Ureter (tissue), 1 donor: ENCODE measurements around the gene STX17. TPM values are rescaled to one million over a fixed set of nuclear protein-coding genes. Genes with fewer than 3 reads are reported as not detected.
"Not testable (repeated sequence)": the region's sequence is repeated elsewhere in the genome, so short reads cannot be mapped to it uniquely, and the experiment has no call there.

ENCODE experiments used
- DNase-seq: peaks from one replicate; pipeline ENCODE4 v3.0.0-alpha.2; 2020; ENCODE audit warnings: low spot score
- total RNA-seq: library from RNA; stranded (reverse); gene quantifications from one replicate; pipeline ENCODE4 v1.2.4, GENCODE V29; 2023
- donor health status: DM: yes; HTN: yes; CAD: no.

Gene STX17
- total RNA-seq, 1 donor from 2014 or later, result 54.0 TPM

GRCh38 chr9:99967457-99967856 is 61.0 kb downstream of the STX17 start:
- no peak for DNase-seq

- DNase-seq, result no peak
Observed at GRCh38 chr9:99970481-99970880, 64.0 kb downstream of the STX17 start.

DNA sequence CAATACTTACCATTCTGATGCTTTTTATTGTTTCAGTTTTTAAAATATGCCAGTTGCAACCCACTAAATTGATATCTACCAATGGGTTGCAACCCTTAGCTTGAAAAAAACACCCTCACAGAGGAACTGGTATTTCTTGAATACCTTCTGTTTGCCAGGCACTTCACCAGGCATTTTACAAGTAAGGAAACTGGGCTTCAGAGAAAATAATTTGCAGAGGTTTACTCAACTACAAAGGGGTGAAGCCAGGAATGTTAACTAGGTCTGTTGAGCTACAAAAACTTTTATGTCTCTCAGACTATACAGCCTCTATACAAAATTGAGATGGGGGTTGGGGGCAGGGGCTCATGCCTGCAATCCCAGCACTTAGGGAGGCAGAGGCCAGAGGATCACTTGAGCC is 65.0 kb downstream of the STX17 start:
- no peak for DNase-seq

DNA sequence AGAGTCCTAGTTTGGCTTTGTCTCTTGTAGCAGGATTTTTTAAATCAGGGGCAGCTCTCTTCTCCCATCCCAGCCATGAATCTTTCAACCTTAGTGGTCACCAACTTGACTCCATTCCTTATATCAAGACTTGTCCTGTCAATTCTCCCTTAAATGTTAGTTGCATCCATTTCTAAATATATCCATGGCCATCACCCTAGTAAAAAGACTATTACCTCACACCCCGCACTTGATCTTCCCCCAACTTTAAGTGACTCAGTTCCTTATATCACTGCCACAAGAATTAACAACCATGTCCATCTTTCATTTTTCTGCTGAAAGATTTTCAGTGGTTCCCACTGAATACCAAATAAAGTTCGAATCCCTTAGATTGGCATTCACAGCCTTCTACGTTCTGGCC is 67.0 kb downstream of the STX17 start:
- DNase-seq, result no peak

GRCh38 chr9:99977033-99977792 is 70.8 kb downstream of the STX17 start:
- DNase-seq, result no peak

GRCh38 chr9:99978221-99978620 is 71.8 kb downstream of the STX17 start:
- no peak for DNase-seq

DNA sequence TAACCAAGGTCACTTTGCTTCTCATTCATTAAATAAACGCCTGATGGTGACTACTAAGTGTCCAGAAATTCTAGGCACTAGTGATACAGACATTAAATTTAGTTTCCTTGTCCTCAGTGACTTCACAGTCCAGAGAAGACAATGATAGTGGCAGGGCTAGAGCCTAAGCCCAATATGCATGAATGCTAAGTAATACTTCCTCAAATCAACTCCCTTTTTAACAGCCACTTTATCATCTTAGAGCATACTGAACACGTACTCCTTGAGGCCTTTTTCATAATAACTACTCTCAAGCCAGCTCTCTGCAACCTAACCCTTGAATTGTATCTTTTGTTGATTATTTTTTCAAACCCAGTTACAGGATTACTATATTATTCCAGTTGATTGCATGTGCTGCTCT is 74.1 kb downstream of the STX17 start:
- DNase-seq, result no peak

GRCh38 chr9:99986642-99987041 is 80.2 kb downstream of the STX17 start:
- no peak for DNase-seq

DNA sequence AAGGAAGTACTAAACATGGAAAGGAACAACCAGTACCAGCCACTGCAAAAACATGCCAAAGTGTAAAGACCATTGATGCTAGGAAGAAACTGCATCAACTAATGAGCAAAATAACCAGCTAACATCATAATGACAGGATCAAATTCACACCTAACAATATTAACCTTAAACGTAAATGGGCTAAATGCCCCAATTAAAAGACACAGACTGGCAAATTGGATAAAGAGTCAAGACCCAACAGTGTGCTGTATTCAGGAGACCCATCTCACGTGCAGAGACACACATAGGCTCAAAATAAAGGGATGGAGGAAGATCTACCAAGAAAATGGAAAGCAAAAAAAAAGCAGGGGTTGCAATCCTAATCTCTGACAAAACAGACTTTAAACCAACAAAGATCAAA is 84.1 kb downstream of the STX17 start:
- not testable (repeated sequence) for DNase-seq

DNA sequence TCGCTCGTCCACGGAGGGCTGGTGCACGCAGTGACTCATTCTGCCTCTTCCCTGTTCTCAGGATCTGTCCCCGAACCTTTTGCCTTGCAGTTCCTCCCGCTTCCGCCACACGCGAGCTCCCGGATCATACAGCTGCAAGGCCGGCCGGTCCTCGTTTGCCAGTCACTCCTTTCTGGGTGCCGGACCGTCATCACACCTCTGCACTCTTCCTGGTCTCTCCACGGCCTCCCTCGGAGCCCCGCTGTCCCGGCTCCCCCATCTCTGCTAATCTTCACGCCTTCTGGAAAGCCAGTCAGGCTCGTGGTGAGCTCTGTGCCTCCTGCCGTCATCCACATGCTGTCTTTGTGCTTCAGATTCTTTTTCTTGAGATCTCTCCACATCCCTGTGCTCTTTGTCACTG is 91.8 kb downstream of the STX17 start:
- no peak for DNase-seq

GRCh38 chr9:99998866-99999265 is 92.4 kb downstream of the STX17 start:
- DNase-seq, result no peak

DNA sequence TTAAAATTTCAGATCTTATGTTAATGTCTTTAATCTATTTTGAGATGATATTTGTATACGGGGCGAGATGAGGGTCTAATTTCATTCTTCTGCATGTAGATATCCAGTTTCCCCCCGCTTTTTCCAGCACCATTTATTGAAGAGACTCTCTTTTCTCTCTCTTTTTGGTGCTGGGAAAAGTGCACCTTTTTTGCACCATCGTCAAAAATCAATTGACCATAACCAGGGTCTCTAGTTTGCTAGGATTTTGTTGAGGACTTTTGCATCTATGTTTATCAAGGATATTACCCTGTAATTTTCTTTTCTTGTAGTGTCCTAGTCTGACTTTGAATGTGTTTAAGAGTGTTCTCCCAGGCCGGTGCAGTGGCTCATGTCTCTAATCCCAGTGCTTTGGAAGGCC is 93.3 kb downstream of the STX17 start:
- no peak for DNase-seq

DNA sequence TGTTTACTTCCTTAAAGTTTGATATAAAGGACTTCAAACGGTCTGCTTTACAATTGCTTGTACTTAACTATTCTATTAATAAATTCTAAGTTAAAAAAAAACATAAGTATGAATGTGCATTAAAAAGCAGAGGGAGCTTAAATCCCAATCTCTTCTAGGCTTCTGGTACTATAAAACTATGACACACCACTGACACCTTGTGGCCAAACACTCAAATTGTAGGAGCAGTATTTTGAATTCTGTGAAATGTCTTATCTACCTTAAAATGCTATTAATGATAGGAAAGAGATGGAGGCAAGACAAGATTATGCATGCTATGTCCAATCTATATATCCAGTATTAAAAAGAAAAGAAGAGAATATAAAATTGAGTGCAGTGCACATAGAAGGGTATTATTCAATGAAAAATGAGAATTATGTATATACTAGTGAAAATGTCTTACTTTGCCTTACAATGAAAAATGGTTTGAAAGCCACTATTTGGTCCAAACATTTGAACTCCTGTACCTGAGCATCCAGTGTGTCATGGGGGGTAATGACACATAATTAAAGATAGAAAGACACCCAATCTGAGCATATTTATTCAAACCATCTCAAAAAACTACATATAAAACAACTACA is 104.7 kb downstream of the STX17 start:
- no peak for DNase-seq

DNA sequence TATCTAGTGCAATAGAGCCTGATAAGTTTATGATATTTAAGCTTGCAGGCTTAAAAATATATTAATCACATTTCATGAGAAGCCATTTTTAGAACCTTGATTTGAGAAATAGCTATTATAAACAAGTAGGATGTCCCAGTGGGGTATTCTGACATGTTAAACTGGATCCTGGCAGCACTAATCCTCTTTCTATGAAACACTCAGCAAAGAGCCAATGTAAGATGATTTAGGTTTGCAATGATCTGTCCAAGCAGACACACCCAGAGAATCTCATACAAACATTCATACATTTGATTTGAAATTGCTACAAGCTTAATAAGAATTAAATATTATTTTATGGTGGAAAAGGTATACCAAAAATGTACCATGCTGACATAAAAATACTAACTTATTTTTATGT is 105.8 kb downstream of the STX17 start:
- DNase-seq, result no peak

- no peak for DNase-seq
Observed at GRCh38 chr9:100013573-100013972, 107.1 kb downstream of the STX17 start.

DNA sequence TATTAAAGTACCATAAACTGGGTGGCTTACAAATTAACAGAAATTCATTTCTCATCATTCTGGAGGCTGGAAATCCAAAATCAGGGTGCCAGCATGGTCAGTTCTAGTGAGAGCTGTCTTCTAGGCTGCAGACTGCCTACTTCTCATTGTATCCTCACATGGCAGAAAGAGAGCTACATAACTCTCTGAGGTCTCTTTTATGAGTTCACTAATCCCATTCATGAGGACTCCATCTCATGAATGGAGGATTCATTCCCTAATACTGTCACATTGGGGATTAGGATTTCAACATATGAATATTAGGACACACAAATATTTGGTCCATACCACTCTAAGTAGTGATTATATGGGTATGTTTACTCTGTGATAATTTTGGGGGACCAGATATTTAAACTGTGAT is 108.4 kb downstream of the STX17 start:
- no peak for DNase-seq

DNA sequence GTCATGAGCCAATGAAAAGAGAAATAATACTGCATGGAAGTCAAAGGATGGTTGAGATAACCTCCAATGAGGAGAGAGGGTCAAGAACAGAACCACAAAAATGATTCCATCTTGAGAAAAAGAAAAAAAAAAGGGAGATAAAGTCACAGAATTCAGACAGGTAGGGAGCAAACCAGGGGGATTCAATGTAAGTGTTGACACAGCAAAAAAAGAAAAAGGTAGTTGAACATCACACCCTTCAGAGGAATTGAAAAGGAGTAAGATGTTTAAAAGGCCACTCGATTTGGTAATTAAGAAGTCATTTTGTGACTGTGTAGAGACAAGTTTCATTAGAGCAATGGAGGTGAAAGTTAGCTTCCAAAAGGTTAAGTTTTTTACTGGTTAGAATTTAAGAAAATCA is 113.1 kb downstream of the STX17 start:
- no peak for DNase-seq

Other genes starting within 250 kb of the STX17 start
- gene NR4A3, start 84.8 kb upstream of the STX17 start, total RNA-seq, result 26.2 TPM
- 21.4 TPM for gene ERP44, start 192.3 kb downstream of the STX17 start, total RNA-seq
- 24.1 TPM for gene INVS, start 192.6 kb downstream of the STX17 start, total RNA-seq